SU-DHL-6 (cell line): ENCODE results near the gene LCOR.

Source experiments
- EZH2phosphoT487 ChIP-seq: fragments of 200-600 bp; sonication (generic), shearing (Covaris generic); conservative IDR thresholded peaks from 2 replicates; pipeline ENCODE4 v1.6.1; 2018; ENCODE audit warnings: mild to moderate bottlenecking, antibody characterized with exemption, low read length, moderate library complexity, mixed read lengths
- TF ChIP-seq, protein P1 (sequence below): fragments of 200-600 bp; sonication (generic); IDR thresholded peaks from one replicate; pipeline ENCODE4 v1.5.1; 2017; ENCODE audit warnings: antibody characterized with exemption, mild to moderate bottlenecking, low read length, moderate library complexity; ENCODE audit not compliant: insufficient read depth, poor library complexity, severe bottlenecking

DNA sequence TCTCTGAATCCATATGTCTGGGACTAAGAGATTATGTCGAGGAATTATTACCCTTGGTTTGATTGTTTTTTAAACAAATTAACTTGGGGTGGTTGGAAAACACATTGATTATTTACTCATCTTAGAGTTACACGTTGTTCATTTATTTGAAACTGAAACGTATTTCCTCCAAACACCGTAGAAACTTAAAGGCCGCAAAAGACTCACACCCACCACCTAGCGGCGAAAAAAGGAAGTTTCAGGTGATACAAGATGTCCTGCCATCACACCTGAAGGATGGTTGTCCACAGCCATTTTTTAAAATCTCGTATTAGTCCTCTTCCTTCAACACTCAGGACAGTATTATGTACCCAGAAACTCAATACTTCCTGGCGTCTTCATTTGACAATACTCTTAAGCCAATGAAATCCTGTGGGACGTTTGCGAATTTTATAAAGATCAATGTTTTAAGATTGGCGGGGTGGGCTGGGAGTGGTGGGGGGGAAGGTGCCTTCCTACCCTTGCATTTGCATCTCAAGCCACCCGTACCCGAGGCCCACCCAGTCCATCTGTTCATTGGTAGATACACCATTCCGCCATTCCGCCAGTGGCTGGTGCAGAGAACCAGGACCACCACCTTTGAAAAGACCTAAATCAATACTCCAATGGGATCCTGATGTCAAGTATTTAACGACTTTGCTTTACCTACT, 1.4 kb upstream of the LCOR start:
- TF ChIP-seq, protein P1, sequence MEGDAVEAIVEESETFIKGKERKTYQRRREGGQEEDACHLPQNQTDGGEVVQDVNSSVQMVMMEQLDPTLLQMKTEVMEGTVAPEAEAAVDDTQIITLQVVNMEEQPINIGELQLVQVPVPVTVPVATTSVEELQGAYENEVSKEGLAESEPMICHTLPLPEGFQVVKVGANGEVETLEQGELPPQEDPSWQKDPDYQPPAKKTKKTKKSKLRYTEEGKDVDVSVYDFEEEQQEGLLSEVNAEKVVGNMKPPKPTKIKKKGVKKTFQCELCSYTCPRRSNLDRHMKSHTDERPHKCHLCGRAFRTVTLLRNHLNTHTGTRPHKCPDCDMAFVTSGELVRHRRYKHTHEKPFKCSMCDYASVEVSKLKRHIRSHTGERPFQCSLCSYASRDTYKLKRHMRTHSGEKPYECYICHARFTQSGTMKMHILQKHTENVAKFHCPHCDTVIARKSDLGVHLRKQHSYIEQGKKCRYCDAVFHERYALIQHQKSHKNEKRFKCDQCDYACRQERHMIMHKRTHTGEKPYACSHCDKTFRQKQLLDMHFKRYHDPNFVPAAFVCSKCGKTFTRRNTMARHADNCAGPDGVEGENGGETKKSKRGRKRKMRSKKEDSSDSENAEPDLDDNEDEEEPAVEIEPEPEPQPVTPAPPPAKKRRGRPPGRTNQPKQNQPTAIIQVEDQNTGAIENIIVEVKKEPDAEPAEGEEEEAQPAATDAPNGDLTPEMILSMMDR, result peak; percentile 60
- no peak for TF ChIP-seq EZH2phosphoT487
